22Rv1 (cell line): ENCODE results near the gene VENTX.

Experiments used
- CTCF ChIP-seq: fragments of 450-650 bp; IDR thresholded peaks from 2 replicates; pipeline ENCODE4 v1.5.1; 2017; ENCODE audit warnings: mild to moderate bottlenecking
- ZFX ChIP-seq: fragments of 450-650 bp; IDR thresholded peaks from 2 replicates; pipeline ENCODE4 v1.6.1; 2017; ENCODE audit warnings: antibody characterized with exemption, borderline replicate concordance

- no peak for TF ChIP-seq CTCF
- TF ChIP-seq ZFX = no peak
Measured at GRCh38 chr10:133201948-133202725, 35.5 kb upstream of the VENTX start.
